ENCODE data around the gene TPCN2. TPM values are rescaled to one million over a fixed set of nuclear protein-coding genes. Genes with fewer than 3 reads are reported as not detected.

TPCN2 gene
- total RNA-seq, 4 donors from 2014 or later = 1.4 to 4.1 (median 3.3) TPM

DNA sequence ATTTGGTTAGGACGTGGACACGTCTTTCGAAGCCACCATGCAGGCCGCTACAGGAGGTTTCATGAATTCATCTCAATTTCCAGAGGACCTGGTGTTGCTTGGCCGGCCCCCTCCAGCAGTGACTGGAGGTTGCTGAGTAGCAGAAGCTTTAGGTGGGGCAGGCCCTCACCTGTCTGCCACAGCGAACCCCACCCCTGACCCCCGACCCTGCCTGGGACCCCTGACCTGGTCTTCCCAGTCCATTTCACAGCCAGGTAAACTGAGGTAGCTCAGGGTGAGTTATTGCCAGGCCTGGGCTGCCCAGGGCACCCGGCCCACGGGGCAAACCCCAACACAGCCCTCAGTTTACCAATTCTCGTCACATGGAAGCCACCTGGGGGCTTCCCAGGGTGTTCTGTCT lies 67.9 kb downstream of the TPCN2 start:
- Histone ChIP-seq H3K4me3 (no peak overlapping the region), H3K9me3 (no peaks in the 10 kb centered on the region), H3K36me3 (no peaks in the 10 kb centered on the region), H3K27me3 (no peaks in the 10 kb centered on the region), H3K4me1 (peaks cover 0 to 14% of the 10 kb centered on the region in 2 donors), H3K27ac (no peak overlapping the region)
- TF ChIP-seq POLR2A (IDR thresholded peaks at IDR 0.05) = no peak
- TF ChIP-seq, protein P1, sequence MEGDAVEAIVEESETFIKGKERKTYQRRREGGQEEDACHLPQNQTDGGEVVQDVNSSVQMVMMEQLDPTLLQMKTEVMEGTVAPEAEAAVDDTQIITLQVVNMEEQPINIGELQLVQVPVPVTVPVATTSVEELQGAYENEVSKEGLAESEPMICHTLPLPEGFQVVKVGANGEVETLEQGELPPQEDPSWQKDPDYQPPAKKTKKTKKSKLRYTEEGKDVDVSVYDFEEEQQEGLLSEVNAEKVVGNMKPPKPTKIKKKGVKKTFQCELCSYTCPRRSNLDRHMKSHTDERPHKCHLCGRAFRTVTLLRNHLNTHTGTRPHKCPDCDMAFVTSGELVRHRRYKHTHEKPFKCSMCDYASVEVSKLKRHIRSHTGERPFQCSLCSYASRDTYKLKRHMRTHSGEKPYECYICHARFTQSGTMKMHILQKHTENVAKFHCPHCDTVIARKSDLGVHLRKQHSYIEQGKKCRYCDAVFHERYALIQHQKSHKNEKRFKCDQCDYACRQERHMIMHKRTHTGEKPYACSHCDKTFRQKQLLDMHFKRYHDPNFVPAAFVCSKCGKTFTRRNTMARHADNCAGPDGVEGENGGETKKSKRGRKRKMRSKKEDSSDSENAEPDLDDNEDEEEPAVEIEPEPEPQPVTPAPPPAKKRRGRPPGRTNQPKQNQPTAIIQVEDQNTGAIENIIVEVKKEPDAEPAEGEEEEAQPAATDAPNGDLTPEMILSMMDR (IDR thresholded peaks at IDR 0.05 in 4 of 5, conservative IDR thresholded peaks at IDR 0.05 in 1 of 5) = no peak
- DNase-seq (no peak), ATAC-seq (no peak)
- intact Hi-C loops (cut with DNase I; ENCODE audit: low total_unique reads) (no loop called here), in situ Hi-C loops (cut with MboI; ENCODE audit: low sequenced_read_pairs in 4 of 4) (loop anchor here (10.0 to 25.0 kb wide), 4 partner anchors 496 to 546 kb away; partner anchors contain the start of gene CCND1 (in 1 of the 4))

- no peak overlapping the region for H3K4me3 ChIP-seq
- DNase-seq (no peak), ATAC-seq (no peak)
- H3K9me3 ChIP-seq = no peaks in the 10 kb centered on the region
- H3K36me3 ChIP-seq = no peaks in the 10 kb centered on the region
- TF ChIP-seq POLR2A (IDR thresholded peaks at IDR 0.05) = no peak
- TF ChIP-seq, protein P1 (IDR thresholded peaks at IDR 0.05 in 4 of 5, conservative IDR thresholded peaks at IDR 0.05 in 1 of 5) = no peak
- in situ Hi-C loops (cut with MboI; ENCODE audit: low sequenced_read_pairs in 4 of 4) = loop anchor here (10.0 to 25.0 kb wide), 4 partner anchors 493 to 543 kb away; partner anchors contain the start of gene CCND1 (in 1 of the 4)
- no peak overlapping the region for H3K27ac ChIP-seq
- intact Hi-C loops (cut with DNase I; ENCODE audit: low total_unique reads) = no loop called here
- peaks cover 0 to 21% of the 10 kb centered on the region in 2 donors for H3K4me1 ChIP-seq
- H3K27me3 ChIP-seq = no peaks in the 10 kb centered on the region
Observed at GRCh38 chr11:69119190-69119589, 70.5 kb downstream of the TPCN2 start.

- Histone ChIP-seq H3K36me3 (no peaks in the 10 kb centered on the region), H3K4me1 (peaks cover 0 to 18% of the 10 kb centered on the region in 2 donors), H3K27ac (no peak overlapping the region), H3K4me3 (no peak overlapping the region), H3K9me3 (no peaks in the 10 kb centered on the region), H3K27me3 (no peaks in the 10 kb centered on the region)
- no peak for DNase-seq
- in situ Hi-C loops (cut with MboI; ENCODE audit: low sequenced_read_pairs in 4 of 4) = loop anchor here in 3 of 4 donors (25.0 kb wide), 3 partner anchors 492 to 542 kb away; partner anchors contain the start of gene CCND1 (in 1 of the 3)
- ATAC-seq = no peak
- no peak for TF ChIP-seq POLR2A (IDR thresholded peaks at IDR 0.05)
- TF ChIP-seq, protein P1 (IDR thresholded peaks at IDR 0.05 in 4 of 5, conservative IDR thresholded peaks at IDR 0.05 in 1 of 5) = no peak
- intact Hi-C loops (cut with DNase I; ENCODE audit: low total_unique reads) = no loop called here
Observed at GRCh38 chr11:69120096-69120875, 71.6 kb downstream of the TPCN2 start.

DNA sequence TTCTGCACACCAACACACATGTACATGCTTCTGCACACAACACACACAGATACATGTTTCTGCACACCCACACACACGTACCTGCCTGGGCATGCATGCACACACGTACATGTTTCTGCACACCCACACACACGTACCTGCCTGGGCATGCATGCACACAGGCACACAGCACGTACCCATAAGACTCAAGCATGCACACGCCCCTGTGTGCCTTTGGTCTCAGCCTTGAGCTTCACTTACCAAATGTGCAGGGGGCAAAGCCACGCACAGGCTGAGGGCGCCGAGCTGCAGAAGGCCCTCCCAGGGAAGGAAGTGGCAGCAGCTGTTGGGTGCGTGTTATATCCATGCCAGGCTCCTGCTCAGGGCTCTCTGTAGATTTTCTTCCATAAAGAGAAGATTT lies 72.3 kb downstream of the TPCN2 start:
- intact Hi-C loops (cut with DNase I; ENCODE audit: low total_unique reads) = no loop called here
- Histone ChIP-seq H3K4me1 (peaks cover 0 to 10% of the 10 kb centered on the region in 2 donors), H3K27me3 (peaks cover 0 to 2% (median 0%) of the 10 kb centered on the region in 3 donors), H3K9me3 (no peaks in the 10 kb centered on the region), H3K27ac (no peak overlapping the region), H3K36me3 (no peaks in the 10 kb centered on the region), H3K4me3 (no peak overlapping the region)
- no peak for ATAC-seq
- TF ChIP-seq POLR2A (IDR thresholded peaks at IDR 0.05) = no peak
- TF ChIP-seq, protein P1 (IDR thresholded peaks at IDR 0.05 in 4 of 5, conservative IDR thresholded peaks at IDR 0.05 in 1 of 5) = no peak
- in situ Hi-C loops (cut with MboI; ENCODE audit: low sequenced_read_pairs in 4 of 4) = loop anchor here in 3 of 4 donors (25.0 kb wide), 3 partner anchors 491 to 541 kb away; partner anchors contain the start of gene CCND1 (in 1 of the 3)
- DNase-seq = no peak

Data from gastrocnemius medialis (tissue), 4 donors.